Colonic mucosa (tissue), 4 donors: ENCODE results near the gene TRIO. TPM values are rescaled to one million over a fixed set of nuclear protein-coding genes. Genes with fewer than 3 reads are reported as not detected.

Experiments used
- DNase-seq: peaks from one replicate; pipeline ENCODE4 v3.0.0-alpha.2; 2020
- H3K27ac ChIP-seq: fragments of 200-600 bp; one replicate; pipeline ENCODE4 v1.8.0; 2021
- H3K27me3 ChIP-seq: fragments of 200-600 bp; one replicate; pipeline ENCODE4 v1.8.0; 2021
- H3K36me3 ChIP-seq: fragments of 200-600 bp; one replicate; pipeline ENCODE4 v1.8.0; 2021
- H3K4me1 ChIP-seq: fragments of 200-600 bp; one replicate; pipeline ENCODE4 v1.8.0; 2021; ENCODE audit warnings: mild to moderate bottlenecking
- H3K4me3 ChIP-seq: fragments of 200-600 bp; one replicate; pipeline ENCODE4 v1.8.0; 2021
- H3K9ac ChIP-seq, 2 donors: one replicate each; pipeline ENCODE4 v1.7.0; 2013; ENCODE audit warnings: control low read depth in 2 of 2, low read depth in 2 of 2, low read length in 2 of 2
- H3K9me3 ChIP-seq: fragments of 200-600 bp; one replicate; pipeline ENCODE4 v1.8.0; 2021
- intact Hi-C: fragments of 100-400 bp; cut with DNase I; formaldehyde crosslinking; loops from one replicate; pipeline ENCODE4 v1.14.1; 2022
- total RNA-seq, 2 donors: library from RNA; stranded (reverse); fragmentation: NEBNext Ultra II Directional in 1 of 2; extraction: Animal tissue kit (Norgen Biotek cat#: 25700) in 1 of 2; gene quantifications; one replicate each; pipeline ENCODE4 v1.2.1, GENCODE V29; 2021
- TF ChIP-seq, protein P1 (sequence below): fragments of 200-600 bp; IDR thresholded peaks from one replicate; pipeline ENCODE4 v1.8.0; 2022; ENCODE audit warnings: antibody characterized with exemption, mild to moderate bottlenecking
- donor health status: healthy.
- donor health status: DM: no; HTN: no; CAD: no.
- donor health status: DM: no; HTN: no; CAD: no.

The TRIO gene
- total RNA-seq, 2 donors from 2014 or later, result 134 to 138 TPM

DNA sequence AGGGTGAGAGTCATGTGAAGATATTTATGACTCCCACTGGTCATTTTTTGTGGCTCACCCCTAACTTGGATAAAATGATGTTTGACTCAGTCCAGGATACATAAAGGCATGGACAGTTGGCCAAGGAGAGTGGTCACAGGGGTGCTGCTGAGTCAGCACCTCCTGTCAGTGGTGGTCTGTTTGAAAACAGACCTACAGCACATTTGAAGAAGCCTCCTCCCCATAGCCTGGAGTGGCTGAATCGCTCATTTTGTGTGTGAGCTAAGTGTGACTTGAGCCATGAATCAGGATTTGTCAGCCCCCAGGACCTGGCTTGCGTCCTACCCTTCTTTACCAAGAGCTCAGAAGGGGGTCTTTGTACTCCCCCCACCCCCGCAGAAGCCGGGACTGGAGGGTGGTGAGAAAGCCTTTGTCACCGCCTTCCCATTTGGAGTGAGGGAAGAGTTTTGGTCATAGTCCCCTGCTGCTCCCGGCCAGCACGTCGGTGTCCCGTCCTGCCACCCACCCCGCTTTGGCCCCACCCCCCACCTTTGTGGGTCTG is 35.6 kb downstream of the TRIO start:
- H3K27ac ChIP-seq, result no peak overlapping the region
- H3K36me3 ChIP-seq, result no peaks in the 10 kb centered on the region
- no peak overlapping the region for H3K9ac ChIP-seq
- H3K9me3 ChIP-seq, result no peaks in the 10 kb centered on the region
- TF ChIP-seq, protein P1, sequence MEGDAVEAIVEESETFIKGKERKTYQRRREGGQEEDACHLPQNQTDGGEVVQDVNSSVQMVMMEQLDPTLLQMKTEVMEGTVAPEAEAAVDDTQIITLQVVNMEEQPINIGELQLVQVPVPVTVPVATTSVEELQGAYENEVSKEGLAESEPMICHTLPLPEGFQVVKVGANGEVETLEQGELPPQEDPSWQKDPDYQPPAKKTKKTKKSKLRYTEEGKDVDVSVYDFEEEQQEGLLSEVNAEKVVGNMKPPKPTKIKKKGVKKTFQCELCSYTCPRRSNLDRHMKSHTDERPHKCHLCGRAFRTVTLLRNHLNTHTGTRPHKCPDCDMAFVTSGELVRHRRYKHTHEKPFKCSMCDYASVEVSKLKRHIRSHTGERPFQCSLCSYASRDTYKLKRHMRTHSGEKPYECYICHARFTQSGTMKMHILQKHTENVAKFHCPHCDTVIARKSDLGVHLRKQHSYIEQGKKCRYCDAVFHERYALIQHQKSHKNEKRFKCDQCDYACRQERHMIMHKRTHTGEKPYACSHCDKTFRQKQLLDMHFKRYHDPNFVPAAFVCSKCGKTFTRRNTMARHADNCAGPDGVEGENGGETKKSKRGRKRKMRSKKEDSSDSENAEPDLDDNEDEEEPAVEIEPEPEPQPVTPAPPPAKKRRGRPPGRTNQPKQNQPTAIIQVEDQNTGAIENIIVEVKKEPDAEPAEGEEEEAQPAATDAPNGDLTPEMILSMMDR, result no peak
- intact Hi-C loops, result no loop called here
- no peaks in the 10 kb centered on the region for H3K27me3 ChIP-seq
- H3K4me1 ChIP-seq, result no peaks in the 10 kb centered on the region
- no peak for DNase-seq
- H3K4me3 ChIP-seq, result no peak overlapping the region

DNA sequence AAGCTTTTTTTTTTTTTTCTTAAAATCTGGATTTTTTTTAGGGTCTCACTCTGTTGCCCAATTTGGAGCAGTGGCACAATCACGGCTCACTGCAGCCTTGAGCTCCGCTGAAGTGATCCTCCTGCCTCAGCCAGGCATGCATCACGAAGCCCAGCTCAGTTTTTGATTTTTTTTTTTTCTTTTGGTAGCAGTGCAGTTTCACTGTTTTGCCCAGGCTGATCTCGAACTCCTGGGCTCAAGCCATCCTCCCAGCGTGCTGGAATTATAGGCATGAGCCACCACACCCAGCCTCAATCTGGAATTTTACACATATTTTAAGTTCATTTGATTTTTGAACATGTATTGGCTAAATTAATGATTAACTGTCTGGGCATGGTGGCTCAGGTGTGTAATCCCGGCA is 36.3 kb downstream of the TRIO start:
- H3K4me1 ChIP-seq, result no peaks in the 10 kb centered on the region
- TF ChIP-seq, protein P1, result no peak
- intact Hi-C loops, result no loop called here
- no peak overlapping the region for H3K9ac ChIP-seq
- no peaks in the 10 kb centered on the region for H3K36me3 ChIP-seq
- no peak for DNase-seq
- no peak overlapping the region for H3K27ac ChIP-seq
- H3K4me3 ChIP-seq, result no peak overlapping the region
- H3K27me3 ChIP-seq, result no peaks in the 10 kb centered on the region
- no peaks in the 10 kb centered on the region for H3K9me3 ChIP-seq

GRCh38 chr5:14180437-14180836 is 37.3 kb downstream of the TRIO start:
- H3K4me1 ChIP-seq, result no peaks in the 10 kb centered on the region
- no peak overlapping the region for H3K4me3 ChIP-seq
- no peak overlapping the region for H3K9ac ChIP-seq
- H3K27me3 ChIP-seq, result no peaks in the 10 kb centered on the region
- no peak overlapping the region for H3K27ac ChIP-seq
- no peaks in the 10 kb centered on the region for H3K9me3 ChIP-seq
- TF ChIP-seq, protein P1, result no peak
- intact Hi-C loops, result loop anchor here (5.0 kb wide), 1 partner anchor 33 kb away; no protein-coding TSS in a partner anchor
- no peaks in the 10 kb centered on the region for H3K36me3 ChIP-seq
- DNase-seq, result no peak

DNA sequence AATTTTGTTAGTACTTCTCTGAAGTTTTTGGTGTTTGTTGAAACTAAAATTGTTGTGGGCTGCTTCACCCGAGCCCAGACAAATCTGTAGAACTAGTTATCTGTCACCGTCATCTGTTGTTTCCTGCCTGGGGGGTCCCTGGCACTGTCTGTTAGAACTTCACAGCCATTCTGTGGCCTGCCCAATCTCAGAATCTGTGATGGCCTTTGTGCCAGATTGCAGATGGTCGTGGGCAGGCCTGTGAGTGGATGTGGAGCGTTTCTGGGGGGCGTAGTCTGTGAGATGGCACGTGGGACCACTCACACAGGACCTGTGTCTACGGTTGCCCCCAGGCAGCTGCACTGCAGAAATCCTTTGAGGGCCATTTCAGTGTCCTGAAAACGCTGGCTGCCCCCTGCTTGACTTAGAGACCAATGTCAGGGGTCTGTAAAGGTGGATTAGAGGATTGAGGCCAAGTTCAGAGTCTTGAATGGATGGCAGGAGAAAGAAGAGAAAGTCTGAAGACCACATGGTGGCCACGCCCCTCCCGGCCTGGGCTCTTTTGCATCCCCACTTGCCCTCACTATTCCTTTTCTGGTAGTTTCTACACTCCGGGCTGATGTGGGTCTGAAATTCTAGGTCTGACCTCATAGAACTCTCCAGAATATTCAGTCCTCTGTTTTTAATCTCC is 38.3 kb downstream of the TRIO start:
- no peaks in the 10 kb centered on the region for H3K4me1 ChIP-seq
- no peak overlapping the region for H3K27ac ChIP-seq
- no peak overlapping the region for H3K4me3 ChIP-seq
- peak overlapping the region in 1 of 2 donors; percentile 14 for H3K9ac ChIP-seq
- H3K36me3 ChIP-seq, result no peaks in the 10 kb centered on the region
- intact Hi-C loops, result loop anchor here (5.0 kb wide), 1 partner anchor 34 kb away; no protein-coding TSS in a partner anchor
- no peaks in the 10 kb centered on the region for H3K9me3 ChIP-seq
- DNase-seq, result no peak
- TF ChIP-seq, protein P1, result no peak
- no peaks in the 10 kb centered on the region for H3K27me3 ChIP-seq

GRCh38 chr5:14182761-14183160 is 39.6 kb downstream of the TRIO start:
- TF ChIP-seq, protein P1, result no peak
- Histone ChIP-seq H3K36me3 (no peaks in the 10 kb centered on the region), H3K4me3 (no peak overlapping the region), H3K27me3 (no peaks in the 10 kb centered on the region), H3K9ac (peak overlapping the region in 1 of 2 donors; percentile 51), H3K9me3 (no peaks in the 10 kb centered on the region), H3K27ac (peak overlapping the region; percentile 30), H3K4me1 (no peaks in the 10 kb centered on the region)
- DNase-seq, result no peak
- intact Hi-C loops, result loop anchor here (5.0 kb wide), 1 partner anchor 35 kb away; no protein-coding TSS in a partner anchor
